K562 (cell line): Measurements from ENCODE around the gene IL17RA. TPM values are rescaled to one million over a fixed set of nuclear protein-coding genes. Genes with fewer than 3 reads are reported as not detected.
A peak's percentile ranks its signal among the peaks of the same experiment; 100 is the strongest.

Source experiments
- ATAC-seq: fragments of 200-7000 bp; cut with Tn5 transposase; 3 replicates; pipeline ENCODE4 v1.9.1; 2020; ENCODE audit warnings: moderate library complexity
- BruUV-seq: library from RNA; stranded (reverse); fragments of 400-500 nt; replicated peaks from 2 replicates; lab custom pipeline; 2021; lab: Mats Ljungman, UMichigan
- CTCF ChIA-PET: fragments of 300-600 bp; formaldehyde crosslinking; extraction: SDS; loops from one replicate; lab custom pipeline; 2021; ENCODE audit warnings: low intra/inter-chr PET ratio; lab: Yijun Ruan, JAX
- POLR2A ChIA-PET: fragments of 300-600, 350-650 bp; sonication (Branson Sonifier 250); formaldehyde crosslinking; extraction: SDS; loops from one replicate; lab custom pipeline; 2021; ENCODE audit warnings: antibody characterized with exemption, inconsistent platforms; lab: Yijun Ruan, JAX
- DNase-seq, 4 experiments: peaks; one replicate each; pipeline versions ENCODE4 v3.0.0 to v3.0.0-alpha.2; 2011 to 2018; ENCODE audit warnings: low spot score in 3 of 4, mixed read lengths in 3 of 4; ENCODE audit errors: extremely low read depth in 1 of 4
- FAIRE-seq: peaks from 2 replicates; lab custom pipeline; 2011; peaks lifted over from hg19 to GRCh38; lab: Jason Lieb, UNC
- H2AFZ ChIP-seq: 2 replicates; pipeline ENCODE4 v1.6.0; 2011; ENCODE audit warnings: low read depth, low read length, control low read depth, inconsistent platforms
- H3K27ac ChIP-seq: fragments of 200-600 bp; 3 replicates; pipeline ENCODE4 v1.8.0; 2011; ENCODE audit warnings: low read depth, mild to moderate bottlenecking, control low read depth, inconsistent platforms, low read length, moderate library complexity, mixed read lengths; ENCODE audit errors: extremely low read depth
- H3K27me3 ChIP-seq, 2 experiments: fragments of 300-600 bp in 1 of 2; 2 replicates in 1 of 2; 3 replicates in 1 of 2; pipeline versions ENCODE4 v1.6.0 to v1.8.0; 2011; ENCODE audit warnings: inconsistent platforms in 2 of 2, low read length in 2 of 2, mild to moderate bottlenecking in 1 of 2, mixed read lengths in 1 of 2, moderate library complexity in 1 of 2; ENCODE audit not compliant: control insufficient read depth in 2 of 2, insufficient read depth in 2 of 2
- H3K36me3 ChIP-seq: fragments of 300-600 bp; 3 replicates; pipeline ENCODE4 v1.8.0; 2011; ENCODE audit warnings: mild to moderate bottlenecking, low read length, inconsistent platforms; ENCODE audit not compliant: control insufficient read depth, insufficient read depth
- H3K4me1 ChIP-seq, 2 experiments: fragments of 200-600 bp in 1 of 2; replicated peaks in 1 of 2; 2 replicates in 1 of 2; 3 replicates in 1 of 2; pipeline versions ENCODE4 v1.5.1 to v1.8.0; 2011; ENCODE audit warnings: inconsistent platforms in 2 of 2, low read length in 2 of 2, mild to moderate bottlenecking in 1 of 2, mixed read lengths in 1 of 2, moderate library complexity in 1 of 2; ENCODE audit not compliant: control insufficient read depth in 2 of 2, insufficient read depth in 2 of 2
- H3K4me2 ChIP-seq: 2 replicates; pipeline ENCODE4 v1.6.1; 2011; ENCODE audit warnings: low read length, control low read depth, inconsistent platforms, mixed read lengths; ENCODE audit not compliant: insufficient read depth
- H3K4me3 ChIP-seq: fragments of 200-600 bp; sonication (generic), shearing (Covaris generic); 2 replicates; pipeline ENCODE4 v1.5.1; 2016; ENCODE audit warnings: control low read depth, inconsistent platforms
- H3K79me2 ChIP-seq: fragments of 200-600 bp; 3 replicates; pipeline ENCODE4 v1.8.0; 2011; ENCODE audit warnings: low read length, inconsistent platforms; ENCODE audit not compliant: control insufficient read depth, insufficient read depth
- H3K9ac ChIP-seq, 2 experiments: 2 replicates each; pipeline versions ENCODE4 v1.6.0 to v1.6.1; 2011; ENCODE audit warnings: low read depth in 2 of 2, low read length in 2 of 2, control low read depth in 1 of 2, inconsistent platforms in 1 of 2, mild to moderate bottlenecking in 1 of 2, mixed read lengths in 1 of 2; ENCODE audit not compliant: insufficient read depth in 1 of 2
- H3K9me1 ChIP-seq: one replicate; pipeline ENCODE4 v1.6.0; 2011; ENCODE audit warnings: inconsistent platforms, mild to moderate bottlenecking, low read length, moderate library complexity; ENCODE audit not compliant: control insufficient read depth, insufficient read depth
- H3K9me3 ChIP-seq: replicated peaks from 2 replicates; pipeline ENCODE4 v1.5.1; 2011; ENCODE audit warnings: low read depth, low read length, inconsistent platforms; ENCODE audit not compliant: control insufficient read depth, insufficient read depth
- H4K20me1 ChIP-seq: replicated peaks from 2 replicates; pipeline ENCODE4 v1.6.1; 2011; ENCODE audit warnings: low read length, inconsistent platforms, mixed read lengths; ENCODE audit not compliant: control insufficient read depth, insufficient read depth
- CBX3 ChIP-seq, 2 experiments: IDR thresholded peaks; 1 replicate in 1 of 2; 2 replicates in 1 of 2; pipeline ENCODE4 v1.6.1; 2012; ENCODE audit warnings: inconsistent platforms in 2 of 2, low read length in 2 of 2, borderline replicate concordance in 1 of 2, control low read depth in 1 of 2
- CBX8 ChIP-seq: fragments of 200-600 bp; sonication (generic); IDR thresholded peaks from 2 replicates; pipeline ENCODE4 v1.6.1; 2012; ENCODE audit warnings: borderline replicate concordance, mixed run types, low read depth, mild to moderate bottlenecking, moderate library complexity, mixed read lengths, low read length, control low read depth, inconsistent platforms; ENCODE audit not compliant: poor library complexity, severe bottlenecking; ENCODE audit errors: extremely low read depth
- HLTF ChIP-seq: fragments of 450-650 bp; IDR thresholded peaks from 2 replicates; pipeline ENCODE4 v1.6.1; 2016
- MAFF ChIP-seq: IDR thresholded peaks from 2 replicates; pipeline ENCODE4 v1.6.1; 2012; ENCODE audit warnings: low read length, improper control_type of control experiment
- MBD2 ChIP-seq: sonication (generic); IDR thresholded peaks from 2 replicates; pipeline ENCODE4 v1.6.1; 2016; ENCODE audit warnings: low read depth, borderline replicate concordance
- PCBP2 ChIP-seq: fragments of 200-400 bp; formaldehyde crosslinking; IDR thresholded peaks from 2 replicates; pipeline ENCODE4 v1.6.1; 2018; ENCODE audit warnings: low read length, low read depth, mild to moderate bottlenecking, moderate library complexity; ENCODE audit not compliant: poor library complexity, severe bottlenecking
- STAT5A ChIP-seq: IDR thresholded peaks from 2 replicates; pipeline ENCODE4 v1.6.1; 2012; ENCODE audit warnings: low read length, inconsistent platforms, borderline replicate concordance
- TBL1XR1 ChIP-seq, 2 experiments: IDR thresholded peaks; 2 replicates each; pipeline ENCODE4 v1.6.1; 2012; ENCODE audit warnings: improper control_type of control experiment in 2 of 2, low read length in 2 of 2, mild to moderate bottlenecking in 1 of 2
- TRIM24 ChIP-seq, 2 experiments: fragments of 450-650 bp; IDR thresholded peaks; 2 replicates each; pipeline ENCODE4 v1.6.1; 2016
- ZNF699 ChIP-seq: fragments of 250-450 bp; sonication (Bioruptor Pico); IDR thresholded peaks from 2 replicates; pipeline ENCODE4 v1.8.0; 2021; ENCODE audit warnings: mild to moderate bottlenecking, moderate library complexity; ENCODE audit not compliant: insufficient replicate concordance
- WGBS: fragments of 100-300 bp; shearing (Covaris generic); methylation state at CpG from one replicate; pipeline ENCODE4 v1.1.6; 2016; ENCODE audit warnings: low coverage, mixed read lengths; ENCODE audit not compliant: insufficient coverage; ENCODE audit errors: missing lambda C conversion rate; 5-methylcytosine and 5-hydroxymethylcytosine counted together
- in situ Hi-C: fragments of 300-500 bp; cut with MboI; formaldehyde crosslinking; loops from 4 replicates; pipeline ENCODE4 v1.15.0; 2018; ENCODE audit warnings: inconsistent platforms, mixed read lengths
- intact Hi-C: fragments of 100-400 bp; cut with micrococcal nuclease; formaldehyde crosslinking; loops from 2 replicates; pipeline ENCODE4 v1.14.2; 2022
- polyA plus RNA-seq, 8 experiments: library from polyadenylated mRNA; depleted of rRNA in 4 of 8; stranded (reverse) in 5 of 8; unstranded in 3 of 8; fragments of >200 nt; fragmentation: Nextera tagmentation in 2 of 8; fragmentation: Illumina TruSeq in 1 of 8; extraction: Ambion mirVana in 2 of 8; extraction: Trizol in 1 of 8; gene quantifications; 2 replicates each; pipeline versions ENCODE4 v1.2.1 to v1.2.3, GENCODE V29; 2011 to 2014; ENCODE audit warnings: inconsistent platforms in 1 of 8, missing spikeins in 1 of 8
- total RNA-seq, 7 experiments: library from RNA; depleted of rRNA in 6 of 7; stranded (reverse); fragments of >200 nt in 6 of 7; fragmentation: Illumina TruSeq in 2 of 7; extraction: Trizol in 2 of 7; gene quantifications; 2 replicates each; pipeline versions ENCODE4 v1.2.1 to v1.2.3, GENCODE V29; 2011 to 2021; ENCODE audit warnings: low replicate concordance in 1 of 7
- TF ChIP-seq, protein P1 (sequence below): IDR thresholded peaks from 2 replicates; pipeline ENCODE4 v1.6.1; 2014; ENCODE audit warnings: antibody characterized with exemption

IL17RA gene
- total and polyA plus RNA-seq, 9 of the 15 experiments (the other 6 are each of a cell fraction or from before 2014, with no cell fraction given): 0.17 to 11.8 (median 3.7) TPM

DNA sequence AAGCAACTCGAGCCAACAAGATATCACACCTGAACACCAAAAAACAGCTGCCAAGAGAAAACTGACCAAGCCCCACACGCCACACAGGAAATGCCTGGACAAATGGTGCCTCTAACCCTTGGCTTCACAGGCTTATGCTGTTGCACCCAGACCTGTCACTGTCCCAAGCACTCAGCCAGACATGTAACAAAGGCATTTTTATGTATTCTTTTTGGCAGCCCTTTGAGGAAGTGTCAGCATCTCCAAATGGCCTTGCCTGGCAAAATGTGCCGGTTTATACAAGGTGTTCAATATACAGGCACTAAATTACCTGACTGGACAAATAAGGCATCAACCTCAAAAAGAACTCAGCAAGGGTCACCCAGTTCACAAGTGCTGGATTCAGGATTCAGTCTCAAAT, 68.2 kb downstream of the IL17RA start:
- Histone ChIP-seq H3K4me1 (peaks cover 6 to 7% of the 10 kb centered on the region in 2 experiments; a peak in 3 of 5 replicates), H3K27ac (no peak overlapping the region), H2AFZ (no peak overlapping the region), H4K20me1 (peaks cover 10% of the 10 kb centered on the region), H3K27me3 (no peaks in the 10 kb centered on the region), H3K36me3 (peaks cover 18% of the 10 kb centered on the region; the same call in 2 of the 3 replicates), H3K9me1 (no peaks in the 10 kb centered on the region), H3K9me3 (no peaks in the 10 kb centered on the region), H3K79me2 (peaks cover 13% of the 10 kb centered on the region), H3K9ac (no peak overlapping the region), H3K4me3 (no peak overlapping the region), H3K4me2 (no peak overlapping the region)
- peak; percentile 18; the same call in 1 of the 3 replicates for ATAC-seq
- no TSS peak for BruUV-seq
- no peak for FAIRE-seq
- in situ Hi-C loops: no loop called here
- no peak for DNase-seq
- TF ChIP-seq TBL1XR1 (IDR thresholded peaks at IDR 0.05; ENCODE audit: low read length in 2 of 2) (no peak), MBD2 (no peak), CBX8 (no peak), CBX3 (IDR thresholded peaks at IDR 0.05; ENCODE audit: borderline replicate concordance in 1 of 2, low read length in 2 of 2) (no peak), TRIM24 (IDR thresholded peaks at IDR 0.05) (no peak), HLTF (no peak), ZNF699 (CRISPR knock-in tag) (no peak), MAFF (no peak), PCBP2 (no peak), STAT5A (no peak)
- TF ChIP-seq, protein P1, sequence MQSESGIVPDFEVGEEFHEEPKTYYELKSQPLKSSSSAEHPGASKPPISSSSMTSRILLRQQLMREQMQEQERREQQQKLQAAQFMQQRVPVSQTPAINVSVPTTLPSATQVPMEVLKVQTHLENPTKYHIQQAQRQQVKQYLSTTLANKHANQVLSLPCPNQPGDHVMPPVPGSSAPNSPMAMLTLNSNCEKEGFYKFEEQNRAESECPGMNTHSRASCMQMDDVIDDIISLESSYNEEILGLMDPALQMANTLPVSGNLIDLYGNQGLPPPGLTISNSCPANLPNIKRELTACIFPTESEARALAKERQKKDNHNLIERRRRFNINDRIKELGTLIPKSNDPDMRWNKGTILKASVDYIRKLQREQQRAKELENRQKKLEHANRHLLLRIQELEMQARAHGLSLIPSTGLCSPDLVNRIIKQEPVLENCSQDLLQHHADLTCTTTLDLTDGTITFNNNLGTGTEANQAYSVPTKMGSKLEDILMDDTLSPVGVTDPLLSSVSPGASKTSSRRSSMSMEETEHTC: no peak
- WGBS: 53% methylated on average over 3 of the region's 3 CpGs
- CTCF ChIA-PET: no interaction called here
- POLR2A ChIA-PET: no interaction called here
- intact Hi-C loops: no loop called here
